Measurements from ENCODE around the gene LAMB2.

The LAMB2 gene

GRCh38 chr3:49112262-49112661, 20.6 kb downstream of the LAMB2 start:
- H3K4me3 ChIP-seq (ENCODE audit: low read length, poor library complexity, severe bottlenecking) = no peak overlapping the region
- H3K4me2 ChIP-seq (ENCODE audit: low read depth, low read length, poor library complexity, severe bottlenecking) = no peak overlapping the region
- no peaks in the 10 kb centered on the region for H3K4me1 ChIP-seq (ENCODE audit: insufficient read depth, low read length, poor library complexity, severe bottlenecking)
- peaks cover 75% of the 10 kb centered on the region for H3K36me3 ChIP-seq (ENCODE audit: insufficient read depth, low read length)
- H3K9me3 ChIP-seq (ENCODE audit: insufficient read depth, low read depth, low read length) = no peaks in the 10 kb centered on the region
- peaks cover 6% of the 10 kb centered on the region; the same call in 1 of the 2 replicates for H3K79me2 ChIP-seq (ENCODE audit: insufficient read depth, low read length)
- H3K9me2 ChIP-seq (replicated peaks; ENCODE audit: low read depth, low read length) = no peaks in the 10 kb centered on the region
- TF ChIP-seq CTCF (conservative IDR thresholded peaks at IDR 0.05; ENCODE audit: low read length) = no peak
- no peak for TF ChIP-seq EZH2phosphoT487 (IDR thresholded peaks at IDR 0.05; ENCODE audit: borderline replicate concordance)
- no peak overlapping the region for H2AFZ ChIP-seq (ENCODE audit: low read length)
- H3F3A ChIP-seq (ENCODE audit: low read depth) = no peaks in the 10 kb centered on the region
- no peaks in the 10 kb centered on the region for H4K20me1 ChIP-seq (ENCODE audit: insufficient read depth, low read length, poor library complexity, severe bottlenecking)
- H3K27me3 ChIP-seq (ENCODE audit: insufficient read depth, low read length, poor library complexity, severe bottlenecking) = no peaks in the 10 kb centered on the region
- no peak overlapping the region for H3K9ac ChIP-seq (ENCODE audit: low read depth, low read length, poor library complexity, severe bottlenecking)

DNA sequence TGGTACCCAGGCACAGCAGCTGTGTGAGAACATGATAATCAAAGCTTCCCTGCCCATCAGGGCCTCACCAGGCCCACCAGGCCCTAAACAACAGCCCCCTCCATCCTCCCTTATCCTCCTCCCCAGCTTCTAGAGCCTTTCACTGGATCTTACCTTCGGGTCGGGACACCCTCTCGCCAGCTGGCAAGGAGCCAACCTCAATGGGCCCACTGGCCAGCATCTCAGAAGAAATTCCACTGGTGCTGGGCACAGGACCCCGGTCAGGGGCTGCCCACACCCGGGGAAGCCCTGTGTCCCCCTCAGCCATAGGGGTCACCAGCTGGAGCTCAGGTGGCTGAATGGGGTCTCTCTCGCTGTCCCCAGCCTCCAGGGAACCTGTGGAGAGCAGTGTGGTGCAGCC, 21.5 kb downstream of the LAMB2 start:
- no peaks in the 10 kb centered on the region for H3K9me2 ChIP-seq (replicated peaks; ENCODE audit: low read depth, low read length)
- H3K36me3 ChIP-seq (ENCODE audit: insufficient read depth, low read length) = peaks cover 67% of the 10 kb centered on the region

DNA sequence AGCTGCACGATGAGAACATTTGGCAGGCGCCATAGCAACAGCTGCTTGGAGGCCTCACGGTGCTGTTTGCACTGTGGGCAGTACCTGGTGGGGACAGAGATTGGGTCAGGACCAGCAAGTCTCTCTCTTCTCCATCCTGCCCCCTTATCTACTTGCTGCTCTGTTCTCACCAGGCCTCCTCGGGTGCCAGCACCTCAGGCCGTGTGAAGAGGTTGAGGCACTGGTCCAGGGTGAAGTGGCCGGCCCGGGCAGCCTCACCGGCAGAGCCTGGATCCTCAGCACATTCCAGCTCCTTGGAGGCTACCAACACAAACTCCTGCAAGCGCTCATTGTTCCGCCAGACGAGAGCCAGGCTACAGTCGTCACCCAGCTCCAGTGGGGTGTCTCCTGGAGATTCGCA, 22.1 kb downstream of the LAMB2 start:
- Histone ChIP-seq H3K9me3 (ENCODE audit: insufficient read depth, low read depth, low read length) (no peaks in the 10 kb centered on the region), H3K36me3 (ENCODE audit: insufficient read depth, low read length) (peaks cover 61% of the 10 kb centered on the region), H3K79me2 (ENCODE audit: insufficient read depth, low read length) (0 out of 2 replicates have a peak, but pooled peaks cover 1% of the 10 kb centered on the region)

More for the DNA sequence above, 21.5 kb downstream of the LAMB2 start:
- H3K9me3 ChIP-seq (ENCODE audit: insufficient read depth, low read depth, low read length) = no peaks in the 10 kb centered on the region
- H3K4me1 ChIP-seq (ENCODE audit: insufficient read depth, low read length, poor library complexity, severe bottlenecking) = no peaks in the 10 kb centered on the region
- 0 out of 2 replicates have a peak, but pooled peaks cover 4% of the 10 kb centered on the region for H3K79me2 ChIP-seq (ENCODE audit: insufficient read depth, low read length)
- no peak overlapping the region for H3K4me3 ChIP-seq (ENCODE audit: low read length, poor library complexity, severe bottlenecking)
- TF ChIP-seq EZH2phosphoT487 (IDR thresholded peaks at IDR 0.05; ENCODE audit: borderline replicate concordance) = no peak
- TF ChIP-seq CTCF (conservative IDR thresholded peaks at IDR 0.05; ENCODE audit: low read length) = no peak
- H3F3A ChIP-seq (ENCODE audit: low read depth) = no peaks in the 10 kb centered on the region
- H4K20me1 ChIP-seq (ENCODE audit: insufficient read depth, low read length, poor library complexity, severe bottlenecking) = no peaks in the 10 kb centered on the region
- H3K4me2 ChIP-seq (ENCODE audit: low read depth, low read length, poor library complexity, severe bottlenecking) = no peak overlapping the region
- no peak overlapping the region for H3K9ac ChIP-seq (ENCODE audit: low read depth, low read length, poor library complexity, severe bottlenecking)
- H2AFZ ChIP-seq (ENCODE audit: low read length) = no peak overlapping the region
- no peaks in the 10 kb centered on the region for H3K27me3 ChIP-seq (ENCODE audit: insufficient read depth, low read length, poor library complexity, severe bottlenecking)

More for the DNA sequence above, 22.1 kb downstream of the LAMB2 start:
- no peak overlapping the region for H3K4me2 ChIP-seq (ENCODE audit: low read depth, low read length, poor library complexity, severe bottlenecking)
- H3K27me3 ChIP-seq (ENCODE audit: insufficient read depth, low read length, poor library complexity, severe bottlenecking) = no peaks in the 10 kb centered on the region
- no peaks in the 10 kb centered on the region for H3F3A ChIP-seq (ENCODE audit: low read depth)
- H3K9ac ChIP-seq (ENCODE audit: low read depth, low read length, poor library complexity, severe bottlenecking) = no peak overlapping the region
- no peaks in the 10 kb centered on the region for H3K9me2 ChIP-seq (replicated peaks; ENCODE audit: low read depth, low read length)
- no peak for TF ChIP-seq EZH2phosphoT487 (IDR thresholded peaks at IDR 0.05; ENCODE audit: borderline replicate concordance)
- no peak for TF ChIP-seq CTCF (conservative IDR thresholded peaks at IDR 0.05; ENCODE audit: low read length)
- peaks cover 1% of the 10 kb centered on the region for H3K4me1 ChIP-seq (ENCODE audit: insufficient read depth, low read length, poor library complexity, severe bottlenecking)
- H4K20me1 ChIP-seq (ENCODE audit: insufficient read depth, low read length, poor library complexity, severe bottlenecking) = no peaks in the 10 kb centered on the region
- H2AFZ ChIP-seq (ENCODE audit: low read length) = no peak overlapping the region
- no peak overlapping the region for H3K4me3 ChIP-seq (ENCODE audit: low read length, poor library complexity, severe bottlenecking)
